BJ (cell line): Measurements from ENCODE around the gene RHOBTB3. TPM values are rescaled to one million over a fixed set of nuclear protein-coding genes. Genes with fewer than 3 reads are reported as not detected.

Source experiments
- CTCF ChIA-PET: fragments of 350-600 bp; formaldehyde crosslinking; extraction: SDS; loops from one replicate; lab custom pipeline; 2021; ENCODE audit warnings: antibody characterized with exemption, inconsistent platforms; lab: Yijun Ruan, JAX
- POLR2A ChIA-PET: fragments of 300-600 bp; sonication (Branson Sonifier 250); formaldehyde crosslinking; extraction: SDS; loops from one replicate; lab custom pipeline; 2021; ENCODE audit warnings: antibody characterized with exemption; lab: Charles Lee
- DNase-seq: peaks from one replicate; pipeline ENCODE4 v3.0.0-alpha.2; 2011; ENCODE audit warnings: low read depth
- H3K27me3 ChIP-seq: 2 replicates; pipeline ENCODE4 v1.6.0; 2011; ENCODE audit warnings: low read length; ENCODE audit not compliant: control insufficient read depth, insufficient read depth
- H3K36me3 ChIP-seq: 2 replicates; pipeline ENCODE4 v1.5.1; 2011; ENCODE audit warnings: low read length; ENCODE audit not compliant: control insufficient read depth, insufficient read depth
- H3K4me3 ChIP-seq: 2 replicates; pipeline ENCODE4 v1.5.1; 2011; ENCODE audit warnings: low read depth, mild to moderate bottlenecking, control low read depth, low read length
- polyA plus RNA-seq: library from polyadenylated mRNA; depleted of rRNA; stranded (reverse); fragments of >200 nt; gene quantifications from 2 replicates; pipeline ENCODE4 v1.2.3, GENCODE V29; 2011
- TF ChIP-seq, protein P1 (sequence below): IDR thresholded peaks from 2 replicates; pipeline ENCODE4 v1.5.1; 2011; ENCODE audit warnings: low read depth, mild to moderate bottlenecking, control low read depth, inconsistent platforms, low read length, moderate library complexity; ENCODE audit not compliant: insufficient read depth

RHOBTB3 gene
- polyA plus RNA-seq, 1 experiment: 320 TPM

DNA sequence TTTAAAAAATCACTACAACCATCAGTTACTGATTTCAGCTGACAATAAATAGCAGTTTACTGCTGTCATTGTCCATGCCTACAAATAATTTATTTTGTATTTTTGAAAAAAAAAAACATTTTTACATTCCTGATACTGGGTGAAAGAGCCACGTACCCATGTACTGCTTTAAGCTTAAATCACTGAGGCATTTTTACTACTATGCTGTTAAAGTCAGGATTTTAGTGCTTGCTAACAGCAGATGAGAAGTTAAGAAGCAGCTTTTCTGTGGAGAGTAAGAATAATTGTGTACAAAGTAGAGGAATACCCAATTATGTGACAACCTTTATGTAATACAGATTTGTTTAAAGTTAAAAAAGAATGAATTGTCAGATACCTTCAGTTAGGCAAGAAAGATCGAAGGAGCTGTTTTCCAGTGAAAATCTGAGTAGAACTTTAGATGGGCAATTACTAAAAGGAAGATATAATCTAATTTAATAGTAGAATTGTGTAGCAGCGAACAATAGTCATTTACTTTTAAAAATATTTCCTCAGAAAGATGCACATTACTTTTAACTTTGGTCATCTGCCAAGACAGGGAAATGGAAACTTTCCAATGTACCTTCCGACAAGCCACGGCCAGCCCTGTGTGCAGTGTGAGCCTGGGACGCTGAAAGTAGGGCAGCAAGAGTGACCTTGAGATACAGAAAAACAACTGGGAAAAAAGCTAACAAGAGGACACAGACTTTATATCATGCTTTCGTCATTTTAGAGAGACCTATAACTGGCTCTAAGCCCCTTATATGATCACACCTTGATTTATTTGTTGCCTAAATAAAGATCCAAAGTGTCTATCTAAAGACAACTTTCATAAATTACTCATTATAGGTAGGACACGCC is 39.9 kb downstream of the RHOBTB3 start:
- DNase-seq: no peak
- TF ChIP-seq, protein P1, sequence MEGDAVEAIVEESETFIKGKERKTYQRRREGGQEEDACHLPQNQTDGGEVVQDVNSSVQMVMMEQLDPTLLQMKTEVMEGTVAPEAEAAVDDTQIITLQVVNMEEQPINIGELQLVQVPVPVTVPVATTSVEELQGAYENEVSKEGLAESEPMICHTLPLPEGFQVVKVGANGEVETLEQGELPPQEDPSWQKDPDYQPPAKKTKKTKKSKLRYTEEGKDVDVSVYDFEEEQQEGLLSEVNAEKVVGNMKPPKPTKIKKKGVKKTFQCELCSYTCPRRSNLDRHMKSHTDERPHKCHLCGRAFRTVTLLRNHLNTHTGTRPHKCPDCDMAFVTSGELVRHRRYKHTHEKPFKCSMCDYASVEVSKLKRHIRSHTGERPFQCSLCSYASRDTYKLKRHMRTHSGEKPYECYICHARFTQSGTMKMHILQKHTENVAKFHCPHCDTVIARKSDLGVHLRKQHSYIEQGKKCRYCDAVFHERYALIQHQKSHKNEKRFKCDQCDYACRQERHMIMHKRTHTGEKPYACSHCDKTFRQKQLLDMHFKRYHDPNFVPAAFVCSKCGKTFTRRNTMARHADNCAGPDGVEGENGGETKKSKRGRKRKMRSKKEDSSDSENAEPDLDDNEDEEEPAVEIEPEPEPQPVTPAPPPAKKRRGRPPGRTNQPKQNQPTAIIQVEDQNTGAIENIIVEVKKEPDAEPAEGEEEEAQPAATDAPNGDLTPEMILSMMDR: no peak
- H3K36me3 ChIP-seq: peaks cover 13% of the 10 kb centered on the region
- no peak overlapping the region for H3K4me3 ChIP-seq
- CTCF ChIA-PET: interaction anchor here (0.6 to 5.7 kb wide), 7 partner anchors 9 to 128 kb away, joined by 3 to 29 read pairs (median 5); no protein-coding TSS in a partner anchor
- no peaks in the 10 kb centered on the region for H3K27me3 ChIP-seq
- POLR2A ChIA-PET: no interaction called here

DNA sequence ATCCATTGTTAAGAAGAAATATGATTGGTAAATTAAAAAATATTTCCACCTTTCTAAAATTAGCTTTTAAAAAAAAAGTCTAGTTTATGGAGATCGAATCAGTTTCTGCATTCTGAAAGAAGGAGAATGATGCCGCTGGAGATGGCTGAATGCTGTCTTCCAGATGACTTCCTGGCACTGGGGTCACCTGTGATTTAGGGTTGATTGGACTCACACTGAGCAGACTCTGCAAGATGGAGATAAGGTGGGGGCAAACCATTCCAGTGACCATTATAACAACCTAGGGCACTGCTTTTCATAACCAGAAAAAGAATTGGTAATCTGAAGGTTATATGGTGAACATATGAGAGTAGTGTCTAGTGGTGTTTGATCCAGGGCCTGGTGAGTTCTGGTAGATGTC is 40.8 kb downstream of the RHOBTB3 start:
- ChIA-PET CTCF (interaction anchor here (0.7 to 5.7 kb wide), 3 partner anchors 9 to 76 kb away, joined by 4 to 29 read pairs (median 9); no protein-coding TSS in a partner anchor), POLR2A (no interaction called here)
- DNase-seq: no peak
- TF ChIP-seq, protein P1: no peak
- Histone ChIP-seq H3K36me3 (peaks cover 9% of the 10 kb centered on the region), H3K4me3 (no peak overlapping the region), H3K27me3 (no peaks in the 10 kb centered on the region)

DNA sequence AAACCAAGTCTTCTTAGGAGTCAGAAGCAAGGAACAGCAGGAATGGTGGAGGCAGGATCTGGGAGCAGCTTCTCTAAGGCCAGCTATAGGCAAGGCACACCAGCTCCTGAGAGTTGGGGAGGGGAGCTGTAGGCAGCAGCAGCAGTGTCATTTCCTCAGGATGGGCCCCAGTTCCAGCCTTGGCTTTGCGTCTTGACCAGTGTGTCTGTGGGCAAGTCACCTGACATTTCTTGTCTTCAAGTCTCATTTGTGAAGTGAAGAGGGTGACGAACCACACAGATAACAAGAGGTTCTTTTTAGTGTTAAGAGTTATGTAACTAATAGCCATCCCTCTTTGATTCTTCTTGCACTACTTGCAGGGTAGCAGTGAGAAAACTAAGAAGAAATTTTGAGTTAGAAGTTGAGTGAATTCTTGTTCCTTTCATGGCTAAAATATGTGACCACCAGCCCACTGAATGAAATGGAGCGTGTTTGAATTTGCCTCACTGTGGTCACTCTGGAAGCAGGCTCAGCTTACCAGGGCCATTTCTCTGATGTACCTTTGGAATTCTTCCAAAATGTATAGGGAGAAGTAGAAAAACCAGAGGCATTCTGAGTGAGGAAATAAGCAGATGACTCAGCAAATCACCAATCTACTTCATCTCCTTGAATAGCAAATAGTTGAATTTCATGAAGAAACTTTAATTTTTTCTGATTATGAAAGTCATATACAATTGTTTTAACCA is 42.4 kb downstream of the RHOBTB3 start:
- peaks cover 7% of the 10 kb centered on the region for H3K36me3 ChIP-seq
- no peak for DNase-seq
- no peaks in the 10 kb centered on the region for H3K27me3 ChIP-seq
- ChIA-PET POLR2A (no interaction called here), CTCF (interaction anchor here (5.7 kb wide), 1 partner anchor 8 kb away, joined by 29 read pairs; no protein-coding TSS in a partner anchor)
- TF ChIP-seq, protein P1: no peak
- no peak overlapping the region for H3K4me3 ChIP-seq

DNA sequence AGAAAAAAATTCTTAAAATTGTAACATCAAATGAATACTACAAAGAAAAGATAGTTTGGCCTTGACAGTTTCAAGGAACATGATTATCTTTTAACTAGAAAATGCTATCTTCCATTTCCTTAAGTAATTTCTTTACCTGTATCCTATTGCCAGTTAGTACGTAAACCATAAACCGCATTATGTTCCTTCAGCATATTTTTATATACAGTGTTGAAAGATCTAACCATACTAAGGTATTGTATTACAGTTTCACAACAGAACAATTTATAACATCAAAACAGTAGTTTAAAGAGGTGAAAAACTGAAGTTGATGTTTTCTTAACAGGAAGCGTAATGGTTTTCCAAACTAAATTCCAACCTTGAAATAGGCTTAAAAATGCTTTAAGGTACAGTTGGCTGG is 46.3 kb downstream of the RHOBTB3 start:
- no peaks in the 10 kb centered on the region for H3K27me3 ChIP-seq
- POLR2A ChIA-PET: no interaction called here
- CTCF ChIA-PET: no interaction called here
- no peak for DNase-seq
- no peak overlapping the region for H3K4me3 ChIP-seq
- peaks cover 4% of the 10 kb centered on the region; the same call in 1 of the 2 replicates for H3K36me3 ChIP-seq
- TF ChIP-seq, protein P1: no peak
